Skin of body (tissue), 2 donors: ENCODE results near the gene E4F1. TPM values are rescaled to one million over a fixed set of nuclear protein-coding genes. Genes with fewer than 3 reads are reported as not detected.
"Not testable (repeated sequence)": the region's sequence is repeated elsewhere in the genome, so short reads cannot be mapped to it uniquely, and the experiment has no call there.

ENCODE experiments used
- DNase-seq: peaks from one replicate; lab custom pipeline; 2025; lab: John Stamatoyannopoulos, UW
- total RNA-seq: library from RNA; depleted of rRNA; stranded (reverse); fragments of >200 nt; gene quantifications from one replicate; pipeline ENCODE4 v1.2.3, GENCODE V29; 2014

Gene E4F1
- total RNA-seq, 1 donor from 2014 or later, result 23.2 TPM

DNA sequence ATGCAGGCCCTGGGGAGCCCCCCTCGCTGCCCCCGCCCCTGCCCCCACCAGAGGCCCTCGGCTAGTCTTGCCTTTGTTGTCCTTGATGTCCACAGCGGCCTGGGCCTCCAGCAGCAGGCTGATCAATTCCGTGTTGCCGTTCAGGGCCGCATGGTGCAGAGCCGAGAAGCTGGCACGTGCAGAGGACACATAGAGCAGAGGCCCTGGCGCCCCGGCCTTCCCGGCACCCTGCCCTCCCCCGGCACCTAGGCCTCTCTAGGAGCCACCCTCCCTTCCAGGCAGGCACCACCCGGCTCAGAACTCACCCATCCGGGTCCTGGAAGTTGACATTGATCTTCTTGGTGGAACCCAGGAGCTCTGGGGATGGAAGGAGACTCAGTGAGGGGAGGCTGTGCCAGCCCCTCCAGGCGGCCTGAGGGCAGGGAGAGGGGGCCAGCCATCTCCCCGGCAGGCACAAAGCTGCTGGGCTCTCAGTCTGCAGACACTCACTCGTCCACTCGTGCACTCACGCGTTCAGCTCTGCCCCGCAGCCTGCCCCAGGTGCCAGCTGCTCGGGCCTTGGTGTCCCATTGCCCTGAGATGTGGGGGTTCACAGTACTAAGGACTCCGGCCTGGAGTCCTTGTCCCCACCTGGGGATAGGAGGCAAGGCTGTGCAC is 33.3 kb upstream of the E4F1 start:
- no peak for DNase-seq

GRCh38 chr16:2190659-2191445 is 32.5 kb upstream of the E4F1 start:
- no peak for DNase-seq

DNA sequence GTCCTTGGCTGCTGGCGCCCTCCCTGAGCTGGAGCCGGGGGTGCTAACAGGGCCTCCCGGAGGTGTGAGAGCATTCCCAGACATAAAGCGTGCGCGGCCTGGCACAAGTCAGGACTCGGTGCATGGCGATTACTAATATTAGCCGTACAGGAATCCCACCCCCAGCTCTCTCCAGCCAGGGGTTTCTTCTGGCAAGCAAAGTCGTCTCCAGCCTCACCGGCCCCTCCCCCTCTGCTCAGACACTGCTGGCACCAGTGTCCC is 32.0 kb upstream of the E4F1 start:
- no peak for DNase-seq

- DNase-seq, result peak; percentile 15
Measured at GRCh38 chr16:2194166-2194834, 29.1 kb upstream of the E4F1 start.

GRCh38 chr16:2194852-2195321 is 28.5 kb upstream of the E4F1 start:
- no peak for DNase-seq

GRCh38 chr16:2195322-2196161 is 27.8 kb upstream of the E4F1 start:
- no peak for DNase-seq

- DNase-seq, result no peak
Measured at GRCh38 chr16:2196162-2196980, 27.0 kb upstream of the E4F1 start, which contains the start of gene CASKIN1. TSS of gene CASKIN1 (minus strand) at chr16:2196605. CDS start at chr16:2196432, 173 bp downstream.

- no peak for DNase-seq
Measured at GRCh38 chr16:2196981-2197511, 26.3 kb upstream of the E4F1 start.

DNA sequence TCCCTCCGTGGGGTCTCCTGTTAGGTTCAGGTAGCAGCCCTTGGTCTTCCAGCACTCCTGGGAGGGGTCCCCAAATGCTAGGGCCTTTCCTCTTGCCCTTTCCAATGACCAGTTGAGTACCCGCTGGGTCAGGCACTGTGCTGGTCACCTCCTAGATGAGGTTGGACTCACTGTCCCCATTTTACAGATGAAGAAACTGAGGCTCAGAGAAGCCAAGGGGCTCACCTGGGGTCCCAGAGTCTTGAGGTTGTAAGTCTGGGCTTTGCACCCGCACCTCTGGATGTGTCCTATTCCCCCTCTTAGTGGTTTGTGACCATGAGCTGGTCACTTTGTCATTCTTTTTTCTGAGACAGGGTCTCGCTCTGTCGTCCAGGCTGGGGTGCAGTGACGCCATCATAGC is 25.6 kb upstream of the E4F1 start:
- DNase-seq, result no peak

- DNase-seq, result no peak
Measured at GRCh38 chr16:2198283-2198682, 25.1 kb upstream of the E4F1 start.

- no peak for DNase-seq
Measured at GRCh38 chr16:2199095-2199494, 24.3 kb upstream of the E4F1 start.

GRCh38 chr16:2199621-2200139 is 23.7 kb upstream of the E4F1 start:
- DNase-seq, result no peak

GRCh38 chr16:2200313-2200712 is 23.1 kb upstream of the E4F1 start:
- DNase-seq, result no peak

- DNase-seq, result not testable (repeated sequence)
Measured at GRCh38 chr16:2203119-2203688, 20.2 kb upstream of the E4F1 start.

DNA sequence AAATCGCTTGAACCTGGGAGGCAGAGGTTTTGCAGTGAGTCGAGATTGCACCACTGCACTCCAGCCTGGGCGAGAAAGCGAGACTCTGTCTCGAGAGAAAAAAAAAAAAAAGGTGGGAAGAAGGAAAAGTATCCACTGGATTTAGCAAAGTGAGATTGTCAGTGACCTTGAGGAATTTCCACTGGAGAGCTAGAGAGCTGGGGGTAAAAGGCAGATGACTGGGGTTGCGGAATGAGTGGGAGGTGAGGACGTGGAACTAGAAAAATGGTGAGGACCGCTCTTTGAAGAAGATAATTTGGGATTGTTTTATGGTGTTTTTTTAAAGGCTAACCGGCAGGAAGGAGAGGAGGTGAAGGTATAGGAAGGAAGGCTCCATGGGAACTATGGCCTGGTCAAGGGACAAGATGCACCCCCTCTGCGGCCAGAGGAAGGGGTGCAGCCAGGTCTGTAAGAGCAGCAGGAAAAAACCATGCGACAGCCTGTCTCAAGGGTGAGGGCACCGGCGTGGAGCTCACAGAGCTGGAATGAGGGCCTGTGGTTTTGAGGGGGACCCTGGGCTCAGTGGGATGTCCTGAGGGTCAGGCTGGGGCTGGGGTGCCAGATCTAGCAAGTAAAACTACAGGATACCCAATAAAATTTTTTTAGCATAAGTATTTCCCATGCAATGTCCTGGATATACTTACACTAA is 18.8 kb upstream of the E4F1 start:
- DNase-seq, result no peak

- DNase-seq, result peak; percentile 90
Measured at GRCh38 chr16:2205104-2205966, 18.1 kb upstream of the E4F1 start, which contains the start of gene MLST8. TSS of gene MLST8 (plus strand) at chr16:2205454. CDS start at chr16:2206086, 632 bp downstream.

- DNase-seq, result no peak
Measured at GRCh38 chr16:2205967-2206313, 17.5 kb upstream of the E4F1 start.

DNA sequence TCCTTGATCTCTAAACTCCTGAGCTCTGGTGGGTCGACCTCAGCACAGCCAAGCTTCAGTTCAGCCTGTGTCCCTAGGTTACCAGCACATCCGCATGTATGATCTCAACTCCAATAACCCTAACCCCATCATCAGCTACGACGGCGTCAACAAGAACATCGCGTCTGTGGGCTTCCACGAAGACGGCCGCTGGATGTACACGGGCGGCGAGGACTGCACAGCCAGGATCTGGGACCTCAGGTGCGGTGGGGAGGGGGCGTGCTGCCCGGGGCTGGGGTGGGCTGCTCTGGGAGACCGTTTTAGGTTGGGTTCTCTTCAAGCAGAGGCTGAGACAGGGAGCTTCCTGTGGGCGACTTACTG is 17.0 kb upstream of the E4F1 start:
- no peak for DNase-seq
